IMR-90 (cell line): ENCODE results near the gene ACY1. TPM values are rescaled to one million over a fixed set of nuclear protein-coding genes. Genes with fewer than 3 reads are reported as not detected.

Experiments
- ATAC-seq: fragments of 200-7000 bp; cut with Tn5 transposase; 2 replicates; pipeline ENCODE4 v1.9.1; 2020; ENCODE audit warnings: low read depth, mild to moderate bottlenecking, moderate library complexity
- BruUV-seq: library from RNA; stranded (reverse); fragments of 400-500 nt; replicated peaks from 2 replicates; lab custom pipeline; 2021; lab: Mats Ljungman, UMichigan
- CTCF ChIA-PET: fragments of 300-600 bp; formaldehyde crosslinking; extraction: SDS; loops from one replicate; lab custom pipeline; 2021; ENCODE audit warnings: antibody characterized with exemption; lab: Yijun Ruan, JAX
- POLR2A ChIA-PET: fragments of 300-600 bp; sonication (Branson Sonifier 250); formaldehyde crosslinking; loops from one replicate; lab custom pipeline; 2022; ENCODE audit warnings: antibody characterized with exemption; ENCODE audit not compliant: unreplicated experiment; lab: Charles Lee
- DNase-seq: peaks from one replicate; pipeline ENCODE4 v3.0.0; 2013
- H2AFZ ChIP-seq: replicated peaks from 2 replicates; pipeline ENCODE3; 2013; ENCODE audit warnings: low read length, mild to moderate bottlenecking; ENCODE audit not compliant: poor library complexity
- H2AK5ac ChIP-seq: 2 replicates; pipeline ENCODE4 v1.6.1; 2013; ENCODE audit warnings: low read depth, low read length, inconsistent platforms
- H2AK9ac ChIP-seq: replicated peaks from 2 replicates; pipeline ENCODE3; 2013; ENCODE audit warnings: mild to moderate bottlenecking, low read depth, low read length, moderate library complexity; ENCODE audit not compliant: poor library complexity
- H2BK120ac ChIP-seq: 2 replicates; pipeline ENCODE4 v1.6.1; 2013; ENCODE audit warnings: low read depth, low read length, inconsistent platforms
- H2BK15ac ChIP-seq: 3 replicates; pipeline ENCODE4 v1.6.1; 2013; ENCODE audit warnings: low read depth, low read length, inconsistent platforms
- H2BK20ac ChIP-seq: 2 replicates; pipeline ENCODE4 v1.6.1; 2013; ENCODE audit warnings: low read depth, mild to moderate bottlenecking, inconsistent platforms, low read length, moderate library complexity
- H2BK5ac ChIP-seq: 2 replicates; pipeline ENCODE4 v1.6.1; 2013; ENCODE audit warnings: mild to moderate bottlenecking, low read depth, low read length, inconsistent platforms; ENCODE audit not compliant: poor library complexity, severe bottlenecking
- H3K14ac ChIP-seq: replicated peaks from 2 replicates; pipeline ENCODE4 v1.6.1; 2013; ENCODE audit warnings: low read depth, low read length, inconsistent platforms
- H3K18ac ChIP-seq: 2 replicates; pipeline ENCODE4 v1.6.1; 2013; ENCODE audit warnings: low read depth, low read length, control low read depth
- H3K23ac ChIP-seq: 2 replicates; pipeline ENCODE4 v1.6.1; 2013; ENCODE audit warnings: low read depth, low read length, inconsistent platforms
- H3K27ac ChIP-seq: 2 replicates; pipeline ENCODE4 v1.5.1; 2013; ENCODE audit warnings: mild to moderate bottlenecking, control low read depth, low read length; ENCODE audit not compliant: insufficient read depth
- H3K27me3 ChIP-seq: 2 replicates; pipeline ENCODE4 v1.6.1; 2013; ENCODE audit warnings: low read length; ENCODE audit not compliant: control insufficient read depth, insufficient read depth
- H3K36me3 ChIP-seq: 2 replicates; pipeline ENCODE4 v1.6.1; 2013; ENCODE audit warnings: low read length, mixed read lengths; ENCODE audit not compliant: control insufficient read depth, insufficient read depth
- H3K4ac ChIP-seq: 2 replicates; pipeline ENCODE4 v1.6.1; 2013; ENCODE audit warnings: low read depth, low read length, inconsistent platforms
- H3K4me1 ChIP-seq: 2 replicates; pipeline ENCODE4 v1.6.1; 2013; ENCODE audit warnings: low read length, mixed read lengths; ENCODE audit not compliant: control insufficient read depth, insufficient read depth
- H3K4me2 ChIP-seq: 2 replicates; pipeline ENCODE4 v1.6.1; 2013; ENCODE audit warnings: low read depth, mild to moderate bottlenecking, control low read depth, low read length, moderate library complexity
- H3K4me3 ChIP-seq: 2 replicates; pipeline ENCODE4 v1.5.1; 2013; ENCODE audit warnings: low read depth, mild to moderate bottlenecking, control low read depth, low read length, moderate library complexity; ENCODE audit not compliant: insufficient read depth
- H3K56ac ChIP-seq: 2 replicates; pipeline ENCODE4 v1.6.1; 2013; ENCODE audit warnings: low read length, inconsistent platforms; ENCODE audit not compliant: insufficient read depth; ENCODE audit errors: extremely low read depth
- H3K79me1 ChIP-seq, 2 experiments: 2 replicates each; pipeline ENCODE4 v1.6.1; 2013; ENCODE audit warnings: low read length in 2 of 2, inconsistent platforms in 1 of 2, low read depth in 1 of 2
- H3K9ac ChIP-seq: 2 replicates; pipeline ENCODE4 v1.6.1; 2013; ENCODE audit warnings: low read depth, low read length, control low read depth
- H3K9me1 ChIP-seq: 2 replicates; pipeline ENCODE4 v1.6.1; 2013; ENCODE audit warnings: low read length, inconsistent platforms; ENCODE audit not compliant: insufficient read depth
- H3K9me3 ChIP-seq: 2 replicates; pipeline ENCODE4 v1.6.1; 2013; ENCODE audit warnings: low read length; ENCODE audit not compliant: control insufficient read depth, insufficient read depth
- H4K20me1 ChIP-seq: 2 replicates; pipeline ENCODE4 v1.6.1; 2013; ENCODE audit warnings: low read length, inconsistent platforms; ENCODE audit not compliant: insufficient read depth
- H4K5ac ChIP-seq: 2 replicates; pipeline ENCODE4 v1.6.1; 2013; ENCODE audit warnings: mild to moderate bottlenecking, low read depth, low read length, control low read depth
- H4K8ac ChIP-seq, 2 experiments: 2 replicates each; pipeline ENCODE4 v1.6.1; 2013; ENCODE audit warnings: low read depth in 2 of 2, low read length in 2 of 2, control low read depth in 1 of 2, inconsistent platforms in 1 of 2
- H4K91ac ChIP-seq: 2 replicates; pipeline ENCODE4 v1.6.1; 2013; ENCODE audit warnings: low read depth, low read length, inconsistent platforms; ENCODE audit not compliant: insufficient read depth
- BHLHE40 ChIP-seq: fragments of 150-350 bp; IDR thresholded peaks from 2 replicates; pipeline ENCODE4 v1.6.1; 2016; ENCODE audit warnings: mild to moderate bottlenecking, low read depth, low read length
- CHD1 ChIP-seq: IDR thresholded peaks from 2 replicates; pipeline ENCODE4 v1.6.1; 2012; ENCODE audit warnings: low read depth, low read length, improper control_type of control experiment
- CTCF ChIP-seq: conservative IDR thresholded peaks from 2 replicates; pipeline ENCODE4 v1.5.1; 2012; ENCODE audit warnings: mild to moderate bottlenecking, low read depth, low read length, improper control_type of control experiment
- ELK1 ChIP-seq: fragments of 150-350 bp; IDR thresholded peaks from 2 replicates; pipeline ENCODE4 v1.6.1; 2016; ENCODE audit warnings: low read depth, mild to moderate bottlenecking, low read length, moderate library complexity, borderline replicate concordance
- FOS ChIP-seq: fragments of 150-350 bp; IDR thresholded peaks from 2 replicates; pipeline ENCODE4 v1.6.1; 2016; ENCODE audit warnings: low read depth, low read length
- MAFK ChIP-seq: IDR thresholded peaks from 2 replicates; pipeline ENCODE4 v1.6.1; 2012; ENCODE audit warnings: low read depth, low read length, improper control_type of control experiment
- MAZ ChIP-seq: IDR thresholded peaks from 2 replicates; pipeline ENCODE4 v1.6.1; 2012; ENCODE audit warnings: low read depth, mild to moderate bottlenecking, low read length, improper control_type of control experiment, moderate library complexity, borderline replicate concordance
- MXI1 ChIP-seq: IDR thresholded peaks from 2 replicates; pipeline ENCODE4 v1.6.1; 2012; ENCODE audit warnings: low read depth, mild to moderate bottlenecking, low read length, moderate library complexity, borderline replicate concordance
- NFE2L2 ChIP-seq: fragments of 150-350 bp; IDR thresholded peaks from 2 replicates; pipeline ENCODE4 v1.6.1; 2016; ENCODE audit warnings: low read depth, mild to moderate bottlenecking, low read length
- POLR2A ChIP-seq: IDR thresholded peaks from 2 replicates; pipeline ENCODE4 v1.6.1; 2012; ENCODE audit warnings: mild to moderate bottlenecking, low read depth, low read length
- RAD21 ChIP-seq: IDR thresholded peaks from 2 replicates; pipeline ENCODE4 v1.6.1; 2012; ENCODE audit warnings: low read length, improper control_type of control experiment
- RFX5 ChIP-seq: IDR thresholded peaks from 2 replicates; pipeline ENCODE4 v1.8.0; 2012; ENCODE audit warnings: low read depth, mild to moderate bottlenecking, low read length, moderate library complexity
- SMC3 ChIP-seq: fragments of 150-350 bp; IDR thresholded peaks from 2 replicates; pipeline ENCODE4 v1.6.1; 2016; ENCODE audit warnings: low read depth, mild to moderate bottlenecking, antibody characterized with exemption, low read length, moderate library complexity
- USF2 ChIP-seq: fragments of 150-350 bp; IDR thresholded peaks from 2 replicates; pipeline ENCODE4 v1.6.1; 2017; ENCODE audit warnings: mild to moderate bottlenecking, antibody characterized with exemption, low read length, low read depth
- WGBS, 2 experiments: methylation state at CpG; one replicate each; pipeline versions ENCODE4 v1.1.5 to v1.1.7; 2013; ENCODE audit warnings: missing lambda C conversion rate in 2 of 2; ENCODE audit not compliant: insufficient read length in 1 of 2; ENCODE audit errors: extremely low coverage in 2 of 2; 5-methylcytosine and 5-hydroxymethylcytosine counted together
- dilution Hi-C: fragments of 300-500 bp; cut with HindIII; formaldehyde crosslinking; loops from one replicate; pipeline ENCODE4 v1.14.3; 2018; ENCODE audit warnings: low sequenced_read_pairs; ENCODE audit not compliant: unreplicated experiment
- in situ Hi-C: fragments of 300-500 bp; cut with MboI; formaldehyde crosslinking; loops from 3 replicates; pipeline ENCODE4 v1.14.3; 2019; ENCODE audit warnings: low sequenced_read_pairs, inconsistent platforms, mixed read lengths
- intact Hi-C: fragments of 100-400 bp; cut with micrococcal nuclease; formaldehyde crosslinking; loops from 2 replicates; pipeline ENCODE4 v1.10.0; 2022
- polyA plus RNA-seq, 3 experiments: library from polyadenylated mRNA; depleted of rRNA; stranded (reverse); fragments of >200 nt; gene quantifications; 2 replicates each; pipeline ENCODE4 v1.2.3, GENCODE V29; 2012; ENCODE audit warnings: low replicate concordance in 1 of 3
- total RNA-seq: library from RNA; depleted of rRNA; stranded (reverse); fragments of >200 nt; gene quantifications from 2 replicates; pipeline ENCODE4 v1.2.3, GENCODE V29; 2012

ACY1 gene
- total and polyA plus RNA-seq, 2 of the 4 experiments (the other 2 are of a cell fraction) = 22.0 to 47.1 TPM

GRCh38 chr3:51986010-51986947, 2.9 kb downstream of the ACY1 start:
- ChIA-PET POLR2A (interaction anchor here (1.0 kb wide), 1 partner anchor 10 kb away, joined by 6 read pairs; the partner anchor contains the start of gene RPL29), CTCF (no interaction called here)
- H2BK120ac ChIP-seq = no peak overlapping the region
- no peak overlapping the region for H3K56ac ChIP-seq
- H3K14ac ChIP-seq = no peak overlapping the region
- H2BK5ac ChIP-seq = no peak overlapping the region
- in situ Hi-C loops (no loop called here), dilution Hi-C loops (no loop called here), intact Hi-C loops (no loop called here)
- peaks cover 3% of the 10 kb centered on the region; the same call in 1 of the 2 replicates for H3K36me3 ChIP-seq
- no peak overlapping the region for H3K18ac ChIP-seq
- H3K4me1 ChIP-seq = peaks cover 17% of the 10 kb centered on the region
- H3K23ac ChIP-seq = no peak overlapping the region
- H3K9me3 ChIP-seq = no peaks in the 10 kb centered on the region
- H3K27me3 ChIP-seq = no peaks in the 10 kb centered on the region
- H2AK9ac ChIP-seq = no peak overlapping the region
- no peak overlapping the region for H3K27ac ChIP-seq
- no peak for TF ChIP-seq SMC3
- TF ChIP-seq NFE2L2 = no peak
- no peak for TF ChIP-seq BHLHE40
- no peak for TF ChIP-seq ELK1
- no peak for TF ChIP-seq FOS
- no peak for TF ChIP-seq RAD21
- TF ChIP-seq POLR2A = no peak
- TF ChIP-seq USF2 = no peak
- no peak for TF ChIP-seq MXI1
- TF ChIP-seq RFX5 = no peak
- TF ChIP-seq CTCF = no peak
- no peak for TF ChIP-seq MAZ
- no peak for TF ChIP-seq CHD1
- no peak for TF ChIP-seq MAFK
- 100% methylated on average over 2 of the region's 12 CpGs; no CpG with 5 or more reads in 1 of the 2 experiments for WGBS, 2 experiments
- no peak overlapping the region for H3K4me2 ChIP-seq
- no peak overlapping the region for H3K4me3 ChIP-seq
- H2AK5ac ChIP-seq = no peak overlapping the region
- no peak overlapping the region for H3K9ac ChIP-seq
- H2BK15ac ChIP-seq = no peak overlapping the region
- no peak for ATAC-seq
- BruUV-seq = no TSS peak
- DNase-seq = no peak
- H4K5ac ChIP-seq = no peak overlapping the region
- H4K20me1 ChIP-seq = peaks cover 4% of the 10 kb centered on the region
- no peak overlapping the region for H3K4ac ChIP-seq
- H2AFZ ChIP-seq = no peak overlapping the region
- no peak overlapping the region for H4K8ac ChIP-seq
- H3K79me1 ChIP-seq = peaks cover 5 to 46% of the 10 kb centered on the region in 2 experiments; a peak in 3 of 4 replicates
- H4K91ac ChIP-seq = no peak overlapping the region
- no peak overlapping the region for H2BK20ac ChIP-seq
- peaks cover 10% of the 10 kb centered on the region for H3K9me1 ChIP-seq
